Common myeloid progenitor, CD34-positive (primary cell): Measurements from ENCODE around the gene ZFHX3.

Source experiments
- CTCF ChIA-PET: fragments of 350-600 bp; sonication (Branson Sonifier 250); formaldehyde crosslinking; loops from one replicate; lab custom pipeline; 2021; ENCODE audit warnings: antibody characterized with exemption; lab: Charles Lee
- POLR2A ChIA-PET: fragments of 350-600 bp; sonication (Branson Sonifier 250); formaldehyde crosslinking; loops from one replicate; lab custom pipeline; 2021; ENCODE audit warnings: antibody characterized with exemption; lab: Charles Lee
- DNase-seq, 3 donors: peaks; one replicate each; pipeline versions ENCODE4 v3.0.0 to v3.0.0-alpha.2; 2013
- H3K27ac ChIP-seq, 2 experiments: 1 replicate in 1 of 2; 2 replicates in 1 of 2; pipeline ENCODE4 v1.7.0; 2013; ENCODE audit warnings: inconsistent platforms in 2 of 2, low read length in 2 of 2, mild to moderate bottlenecking in 2 of 2, low read depth in 1 of 2, moderate library complexity in 1 of 2; ENCODE audit not compliant: severe bottlenecking in 2 of 2, insufficient read depth in 1 of 2, poor library complexity in 1 of 2
- H3K27me3 ChIP-seq, 5 experiments: replicated peaks in 2 of 5; 1 replicate in 3 of 5; 2 replicates in 2 of 5; pipeline versions ENCODE4 v1.6.1 to v1.7.0; 2013; ENCODE audit warnings: low read length in 4 of 5, mild to moderate bottlenecking in 2 of 5, moderate library complexity in 2 of 5, inconsistent platforms in 1 of 5; ENCODE audit not compliant: insufficient read depth in 5 of 5, control insufficient read depth in 4 of 5
- H3K36me3 ChIP-seq, 4 experiments: 1 replicate in 2 of 4; 2 replicates in 2 of 4; pipeline versions ENCODE4 v1.6.1 to v1.7.0; 2013; ENCODE audit warnings: low read length in 3 of 4, control low read depth in 1 of 4, mild to moderate bottlenecking in 1 of 4; ENCODE audit not compliant: control insufficient read depth in 4 of 4, insufficient read depth in 4 of 4
- H3K4me1 ChIP-seq, 4 experiments: 1 replicate in 3 of 4; 2 replicates in 1 of 4; pipeline versions ENCODE4 v1.6.1 to v1.7.1; 2013; ENCODE audit warnings: low read length in 3 of 4, mild to moderate bottlenecking in 3 of 4, control low read depth in 1 of 4, inconsistent platforms in 1 of 4, moderate library complexity in 1 of 4; ENCODE audit not compliant: control insufficient read depth in 4 of 4, insufficient read depth in 4 of 4; ENCODE audit errors: control extremely low read depth in 1 of 4
- H3K4me3 ChIP-seq, 7 experiments: 1 replicate in 4 of 7; 2 replicates in 3 of 7; pipeline versions ENCODE4 v1.5.1 to v1.7.0; 2013; ENCODE audit warnings: mild to moderate bottlenecking in 7 of 7, low read length in 6 of 7, moderate library complexity in 6 of 7, inconsistent platforms in 2 of 7, low read depth in 2 of 7, control low read depth in 1 of 7; ENCODE audit not compliant: insufficient read depth in 4 of 7, control insufficient read depth in 1 of 7; ENCODE audit errors: extremely low read depth in 1 of 7
- H3K9me3 ChIP-seq, 5 experiments: 1 replicate in 4 of 5; 2 replicates in 1 of 5; pipeline versions ENCODE4 v1.6.1 to v1.7.1; 2013; ENCODE audit warnings: low read length in 4 of 5, mild to moderate bottlenecking in 2 of 5, inconsistent platforms in 1 of 5, low read depth in 1 of 5, moderate library complexity in 1 of 5; ENCODE audit not compliant: control insufficient read depth in 4 of 5, insufficient read depth in 2 of 5; ENCODE audit errors: control extremely low read depth in 1 of 5
- WGBS: methylation state at CpG from one replicate; pipeline ENCODE4 v1.1.5; 2013; ENCODE audit not compliant: insufficient coverage; 5-methylcytosine and 5-hydroxymethylcytosine counted together

ZFHX3 gene

GRCh38 chr16:72797621-72798020 is 250.3 kb downstream of the ZFHX3 start:
- Histone ChIP-seq H3K4me3 (no peak overlapping the region), H3K36me3 (peaks cover 7 to 54% (median 34%) of the 10 kb centered on the region in 4 experiments), H3K4me1 (no peaks in the 10 kb centered on the region), H3K27ac (no peak overlapping the region), H3K27me3 (no peaks in the 10 kb centered on the region), H3K9me3 (no peaks in the 10 kb centered on the region)
- ChIA-PET CTCF (interaction anchor here (1.1 kb wide), 1 partner anchor 31 kb away, joined by 5 read pairs; no protein-coding TSS in a partner anchor), POLR2A (no interaction called here)
- DNase-seq = no peak
- 100% methylated on average over 2 of the region's 3 CpGs for WGBS

- ChIA-PET POLR2A (interaction anchor here (0.6 kb wide), 1 partner anchor 9 kb away, joined by 3 read pairs; no protein-coding TSS in a partner anchor), CTCF (interaction anchor here (1.0 to 1.5 kb wide), 3 partner anchors 10 to 201 kb away, joined by 3 to 4 read pairs (median 3); no protein-coding TSS in a partner anchor)
- Histone ChIP-seq H3K27me3 (no peaks in the 10 kb centered on the region), H3K27ac (no peak overlapping the region), H3K36me3 (peaks cover 6 to 54% (median 34%) of the 10 kb centered on the region in 4 experiments), H3K4me3 (no peak overlapping the region), H3K9me3 (no peaks in the 10 kb centered on the region), H3K4me1 (no peaks in the 10 kb centered on the region)
- WGBS = 100% methylated on average over 3 of the region's 18 CpGs
- no peak for DNase-seq
These were observed 251.7 kb downstream of the ZFHX3 start for GRCh38 chr16:72796222-72796621.

DNA sequence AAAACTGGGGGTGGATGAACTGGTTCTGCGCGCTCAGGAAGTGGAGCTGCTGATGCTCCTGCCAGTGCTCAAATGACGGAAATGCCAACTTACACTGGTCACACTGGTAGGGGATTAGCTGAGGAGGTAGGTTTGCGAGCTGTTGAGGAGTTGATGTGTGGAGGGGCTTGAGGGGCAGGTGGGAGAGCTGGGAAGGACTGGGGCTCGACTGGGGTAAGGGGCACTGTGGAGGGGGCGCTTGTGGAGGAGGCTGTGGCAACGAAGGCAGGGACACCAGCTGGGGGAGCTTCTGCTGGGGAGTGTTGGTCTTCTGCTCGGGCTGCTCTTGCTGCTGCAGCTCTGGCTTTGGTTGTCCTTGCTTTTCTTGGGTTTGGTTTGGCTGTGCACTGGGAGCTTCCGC is 252.9 kb downstream of the ZFHX3 start:
- DNase-seq = no peak
- H3K27ac ChIP-seq = no peak overlapping the region
- CTCF ChIA-PET = interaction anchor here (0.9 to 1.5 kb wide), 2 partner anchors 11 to 62 kb away, joined by 3 to 4 read pairs; no protein-coding TSS in a partner anchor
- H3K36me3 ChIP-seq = peaks cover 6 to 55% (median 37%) of the 10 kb centered on the region in 4 experiments
- no peaks in the 10 kb centered on the region for H3K4me1 ChIP-seq
- no peaks in the 10 kb centered on the region for H3K27me3 ChIP-seq
- POLR2A ChIA-PET = no interaction called here
- H3K9me3 ChIP-seq = no peaks in the 10 kb centered on the region
- H3K4me3 ChIP-seq = no peak overlapping the region
- 98% methylated on average over 5 of the region's 9 CpGs for WGBS

- POLR2A ChIA-PET = no interaction called here
- CTCF ChIA-PET = interaction anchor here (1.0 kb wide), 1 partner anchor 38 kb away, joined by 6 read pairs; no protein-coding TSS in a partner anchor
- Histone ChIP-seq H3K36me3 (peaks cover 4 to 54% (median 35%) of the 10 kb centered on the region in 4 experiments), H3K27me3 (no peaks in the 10 kb centered on the region), H3K27ac (no peak overlapping the region), H3K9me3 (no peaks in the 10 kb centered on the region), H3K4me1 (no peaks in the 10 kb centered on the region), H3K4me3 (no peak overlapping the region)
- 98% methylated on average over 13 of the region's 13 CpGs for WGBS
- no peak for DNase-seq
These were observed 253.6 kb downstream of the ZFHX3 start for GRCh38 chr16:72794319-72794718.

DNA sequence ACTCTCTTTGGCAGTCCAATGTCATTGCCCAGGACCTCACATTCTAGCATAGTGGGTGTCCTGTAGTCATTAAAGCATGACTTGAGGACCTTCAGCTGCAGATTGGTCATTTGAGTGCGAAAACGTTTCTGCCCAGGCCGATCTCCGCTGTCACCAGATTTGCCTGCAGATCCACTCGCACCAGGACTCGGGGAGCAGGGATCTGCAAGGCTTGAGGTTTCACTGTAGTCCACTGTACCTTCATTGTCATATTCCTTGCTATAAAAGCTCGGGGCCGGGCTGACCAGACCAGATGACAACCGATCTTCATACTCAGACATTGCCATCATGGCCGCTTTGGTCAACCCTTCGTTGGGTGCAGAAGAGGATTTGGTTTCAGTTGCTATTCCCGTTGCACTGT is 254.2 kb downstream of the ZFHX3 start:
- ChIA-PET POLR2A (no interaction called here), CTCF (interaction anchor here (1.0 to 1.3 kb wide), 2 partner anchors 18 to 38 kb away, joined by 3 to 6 read pairs; no protein-coding TSS in a partner anchor)
- Histone ChIP-seq H3K27ac (no peak overlapping the region), H3K4me1 (peaks cover 0 to under 1% (median 0%) of the 10 kb centered on the region in 4 experiments), H3K9me3 (no peaks in the 10 kb centered on the region), H3K36me3 (peaks cover 4 to 52% (median 33%) of the 10 kb centered on the region in 4 experiments), H3K27me3 (no peaks in the 10 kb centered on the region), H3K4me3 (no peak overlapping the region)
- 98% methylated on average over 12 of the region's 12 CpGs for WGBS
- DNase-seq = no peak

DNA sequence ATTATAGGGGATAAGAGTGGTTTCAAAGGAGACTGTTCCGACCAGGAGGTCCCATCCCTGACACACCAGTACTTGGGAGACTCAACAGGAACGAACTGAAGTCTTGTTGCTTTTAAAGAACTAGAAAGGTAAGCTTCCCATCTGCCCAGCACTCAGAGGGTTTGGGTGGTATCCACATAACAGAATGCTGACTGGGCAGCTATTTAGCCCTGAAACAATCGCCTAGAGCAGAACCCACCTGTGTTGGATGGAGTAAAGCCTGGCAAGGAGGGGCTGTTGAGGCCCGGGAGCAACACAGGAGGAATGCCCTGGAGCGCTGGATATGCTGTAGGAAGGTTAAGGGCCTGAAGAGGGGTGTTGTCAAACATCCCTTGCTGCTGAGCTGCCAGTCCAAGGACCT is 254.9 kb downstream of the ZFHX3 start:
- ChIA-PET POLR2A (no interaction called here), CTCF (interaction anchor here (1.0 to 1.3 kb wide), 2 partner anchors 17 to 39 kb away, joined by 3 to 6 read pairs; no protein-coding TSS in a partner anchor)
- Histone ChIP-seq H3K36me3 (peaks cover 4 to 45% (median 30%) of the 10 kb centered on the region in 4 experiments), H3K4me1 (peaks cover 0 to 7% (median 6%) of the 10 kb centered on the region in 4 experiments), H3K4me3 (no peak overlapping the region), H3K27ac (no peak overlapping the region), H3K27me3 (no peaks in the 10 kb centered on the region), H3K9me3 (no peaks in the 10 kb centered on the region)
- no peak for DNase-seq
- WGBS = 100% methylated on average over 3 of the region's 5 CpGs

DNA sequence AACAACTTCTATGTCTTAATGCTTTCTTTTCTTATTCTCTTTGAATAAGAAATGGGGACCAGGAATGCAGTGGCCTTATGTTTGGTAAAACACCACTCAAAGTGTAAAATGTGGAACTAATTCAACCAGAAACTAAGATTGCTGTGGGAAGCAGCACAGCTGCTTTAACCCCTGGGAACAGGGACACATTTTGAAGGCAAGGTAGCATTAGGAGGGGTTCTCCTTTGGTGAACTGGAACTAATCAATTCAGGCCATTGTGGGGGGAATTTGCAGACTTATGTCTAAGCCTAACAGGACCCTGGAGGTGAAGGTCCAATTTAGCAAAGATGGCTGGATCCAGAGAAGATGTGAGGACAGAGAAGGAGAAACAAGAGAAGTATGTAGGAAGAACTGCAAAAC is 256.1 kb downstream of the ZFHX3 start:
- ChIA-PET CTCF (interaction anchor here (1.2 kb wide), 1 partner anchor 40 kb away, joined by 6 read pairs; no protein-coding TSS in a partner anchor), POLR2A (no interaction called here)
- no peaks in the 10 kb centered on the region for H3K27me3 ChIP-seq
- H3K9me3 ChIP-seq = no peaks in the 10 kb centered on the region
- H3K4me1 ChIP-seq = peaks cover 0 to 16% (median 12%) of the 10 kb centered on the region in 4 experiments
- H3K27ac ChIP-seq = no peak overlapping the region
- no peak for DNase-seq
- H3K4me3 ChIP-seq = no peak overlapping the region
- peaks cover 0 to 35% (median 23%) of the 10 kb centered on the region in 4 experiments for H3K36me3 ChIP-seq
